ENCODE results near the gene PEX14. TPM values are rescaled to one million over a fixed set of nuclear protein-coding genes. Genes with fewer than 3 reads are reported as not detected.

PEX14 gene
- total and polyA plus RNA-seq, 10 of the 15 experiments (the other 5 are each of a cell fraction or from before 2014, with no cell fraction given) = 1.4 to 23.2 (median 12.0) TPM

DNA sequence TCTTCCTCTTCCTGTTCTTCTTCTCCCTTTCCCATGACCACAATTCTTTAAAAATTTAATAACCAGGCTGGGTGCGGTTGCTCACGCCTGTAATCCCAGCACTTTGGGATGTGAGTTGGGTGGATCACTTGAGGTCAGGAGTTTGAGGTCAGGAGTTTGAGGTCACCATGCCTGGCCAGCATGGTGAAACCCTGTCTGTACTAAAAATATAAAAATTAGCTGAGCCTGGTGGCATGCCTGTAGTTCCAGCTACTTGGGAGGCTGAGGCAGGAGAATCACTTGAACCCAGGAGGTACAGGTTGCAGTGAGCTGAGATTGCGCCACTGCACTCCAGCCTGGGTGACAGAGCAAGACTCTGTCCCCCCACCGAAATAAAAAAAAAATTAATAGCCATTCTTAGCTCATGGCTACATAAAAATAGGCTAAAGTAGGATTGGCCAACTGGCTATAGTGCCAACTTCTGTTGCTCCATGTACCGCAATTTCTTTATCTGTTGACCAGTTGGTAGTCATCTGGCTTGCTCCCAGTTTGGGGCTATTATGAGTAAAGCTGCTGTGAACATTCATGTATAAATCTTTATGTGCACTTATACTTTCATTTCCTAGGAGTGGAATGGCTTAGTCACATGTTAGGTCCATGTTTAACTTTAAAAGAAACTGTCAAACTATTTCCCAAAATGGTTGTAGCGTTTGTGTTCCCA is 136.3 kb downstream of the PEX14 start (continued):
- TF ChIP-seq, protein P1, sequence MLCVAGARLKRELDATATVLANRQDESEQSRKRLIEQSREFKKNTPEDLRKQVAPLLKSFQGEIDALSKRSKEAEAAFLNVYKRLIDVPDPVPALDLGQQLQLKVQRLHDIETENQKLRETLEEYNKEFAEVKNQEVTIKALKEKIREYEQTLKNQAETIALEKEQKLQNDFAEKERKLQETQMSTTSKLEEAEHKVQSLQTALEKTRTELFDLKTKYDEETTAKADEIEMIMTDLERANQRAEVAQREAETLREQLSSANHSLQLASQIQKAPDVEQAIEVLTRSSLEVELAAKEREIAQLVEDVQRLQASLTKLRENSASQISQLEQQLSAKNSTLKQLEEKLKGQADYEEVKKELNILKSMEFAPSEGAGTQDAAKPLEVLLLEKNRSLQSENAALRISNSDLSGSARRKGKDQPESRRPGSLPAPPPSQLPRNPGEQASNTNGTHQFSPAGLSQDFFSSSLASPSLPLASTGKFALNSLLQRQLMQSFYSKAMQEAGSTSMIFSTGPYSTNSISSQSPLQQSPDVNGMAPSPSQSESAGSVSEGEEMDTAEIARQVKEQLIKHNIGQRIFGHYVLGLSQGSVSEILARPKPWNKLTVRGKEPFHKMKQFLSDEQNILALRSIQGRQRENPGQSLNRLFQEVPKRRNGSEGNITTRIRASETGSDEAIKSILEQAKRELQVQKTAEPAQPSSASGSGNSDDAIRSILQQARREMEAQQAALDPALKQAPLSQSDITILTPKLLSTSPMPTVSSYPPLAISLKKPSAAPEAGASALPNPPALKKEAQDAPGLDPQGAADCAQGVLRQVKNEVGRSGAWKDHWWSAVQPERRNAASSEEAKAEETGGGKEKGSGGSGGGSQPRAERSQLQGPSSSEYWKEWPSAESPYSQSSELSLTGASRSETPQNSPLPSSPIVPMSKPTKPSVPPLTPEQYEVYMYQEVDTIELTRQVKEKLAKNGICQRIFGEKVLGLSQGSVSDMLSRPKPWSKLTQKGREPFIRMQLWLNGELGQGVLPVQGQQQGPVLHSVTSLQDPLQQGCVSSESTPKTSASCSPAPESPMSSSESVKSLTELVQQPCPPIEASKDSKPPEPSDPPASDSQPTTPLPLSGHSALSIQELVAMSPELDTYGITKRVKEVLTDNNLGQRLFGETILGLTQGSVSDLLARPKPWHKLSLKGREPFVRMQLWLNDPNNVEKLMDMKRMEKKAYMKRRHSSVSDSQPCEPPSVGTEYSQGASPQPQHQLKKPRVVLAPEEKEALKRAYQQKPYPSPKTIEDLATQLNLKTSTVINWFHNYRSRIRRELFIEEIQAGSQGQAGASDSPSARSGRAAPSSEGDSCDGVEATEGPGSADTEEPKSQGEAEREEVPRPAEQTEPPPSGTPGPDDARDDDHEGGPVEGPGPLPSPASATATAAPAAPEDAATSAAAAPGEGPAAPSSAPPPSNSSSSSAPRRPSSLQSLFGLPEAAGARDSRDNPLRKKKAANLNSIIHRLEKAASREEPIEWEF (IDR thresholded peaks at IDR 0.05; ENCODE audit: insufficient replicate concordance, low read depth, low read length) = no peak

- 85% methylated on average over 12 of the region's 12 CpGs for WGBS (ENCODE audit: insufficient coverage, insufficient replicate concordance, low lambda C conversion rate, missing lambda C conversion rate)
- H4K20me1 ChIP-seq (ENCODE audit: control insufficient read depth, insufficient read depth) = no peaks in the 10 kb centered on the region
- H2AFZ ChIP-seq (ENCODE audit: control insufficient read depth, low read depth, low read length) = no peak overlapping the region
- no peak overlapping the region for H3K4me2 ChIP-seq (ENCODE audit: control insufficient read depth, insufficient read depth)
- no peak overlapping the region for H3K4me3 ChIP-seq
- ChIA-PET CTCF (interaction anchor here (0.6 kb wide), 1 partner anchor 539 kb away, joined by 3 read pairs; no protein-coding TSS in a partner anchor), SMC1A (ENCODE audit: uncharacterized antibody, unreplicated experiment) (interaction anchor here (1.5 kb wide), 1 partner anchor 13 kb away, joined by 3 read pairs; no protein-coding TSS in a partner anchor), POLR2A (no interaction called here), RAD21 (ENCODE audit: unreplicated experiment) (no interaction called here)
- no peak for ATAC-seq
- peaks cover 0 to 5% of the 10 kb centered on the region in 2 experiments; a peak in 1 of 4 replicates for H3K36me3 ChIP-seq (ENCODE audit: control insufficient read depth in 2 of 2, insufficient read depth in 2 of 2, low read length in 1 of 2)
- in situ Hi-C loops (cut with MboI) = no loop called here
- BruUV-seq (replicated peaks) = no TSS peak
- H3K27me3 ChIP-seq (replicated peaks in 1 of 2; ENCODE audit: control insufficient read depth in 2 of 2, insufficient read depth in 2 of 2, low read length in 1 of 2) = no peaks in the 10 kb centered on the region
- H3K27ac ChIP-seq (ENCODE audit: control insufficient read depth, insufficient read depth) = no peak overlapping the region
- H3K9ac ChIP-seq (ENCODE audit: control insufficient read depth, insufficient read depth, low read length) = no peak overlapping the region
- intact Hi-C loops (cut with micrococcal nuclease; ENCODE audit: unreplicated experiment) = no loop called here
- H3K79me2 ChIP-seq (ENCODE audit: control insufficient read depth, insufficient read depth, low read length) = no peaks in the 10 kb centered on the region
- no peak for FAIRE-seq
- no peaks in the 10 kb centered on the region for H3K9me3 ChIP-seq (replicated peaks; ENCODE audit: control insufficient read depth, insufficient read depth, low read length)
- DNase-seq (ENCODE audit: low read depth, low spot score) = no peak
- H3K4me1 ChIP-seq (ENCODE audit: control insufficient read depth, insufficient read depth, low read length) = no peaks in the 10 kb centered on the region
- no peak for TF ChIP-seq ZNF207 (IDR thresholded peaks at IDR 0.05; ENCODE audit: borderline replicate concordance)
- no peak for TF ChIP-seq MYB (IDR thresholded peaks at IDR 0.05; ENCODE audit: borderline replicate concordance, low read depth, low read length)
- no peak for TF ChIP-seq MLLT1 (IDR thresholded peaks at IDR 0.05)
- no peak for TF ChIP-seq LARP7 (IDR thresholded peaks at IDR 0.05)
- no peak for TF ChIP-seq ESRRA (IDR thresholded peaks at IDR 0.05; ENCODE audit: low read length)
- TF ChIP-seq TBL1XR1 (IDR thresholded peaks at IDR 0.05; ENCODE audit: low read depth, low read length) = no peak
- TF ChIP-seq, protein P2, sequence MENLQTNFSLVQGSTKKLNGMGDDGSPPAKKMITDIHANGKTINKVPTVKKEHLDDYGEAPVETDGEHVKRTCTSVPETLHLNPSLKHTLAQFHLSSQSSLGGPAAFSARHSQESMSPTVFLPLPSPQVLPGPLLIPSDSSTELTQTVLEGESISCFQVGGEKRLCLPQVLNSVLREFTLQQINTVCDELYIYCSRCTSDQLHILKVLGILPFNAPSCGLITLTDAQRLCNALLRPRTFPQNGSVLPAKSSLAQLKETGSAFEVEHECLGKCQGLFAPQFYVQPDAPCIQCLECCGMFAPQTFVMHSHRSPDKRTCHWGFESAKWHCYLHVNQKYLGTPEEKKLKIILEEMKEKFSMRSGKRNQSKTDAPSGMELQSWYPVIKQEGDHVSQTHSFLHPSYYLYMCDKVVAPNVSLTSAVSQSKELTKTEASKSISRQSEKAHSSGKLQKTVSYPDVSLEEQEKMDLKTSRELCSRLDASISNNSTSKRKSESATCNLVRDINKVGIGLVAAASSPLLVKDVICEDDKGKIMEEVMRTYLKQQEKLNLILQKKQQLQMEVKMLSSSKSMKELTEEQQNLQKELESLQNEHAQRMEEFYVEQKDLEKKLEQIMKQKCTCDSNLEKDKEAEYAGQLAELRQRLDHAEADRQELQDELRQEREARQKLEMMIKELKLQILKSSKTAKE (IDR thresholded peaks at IDR 0.05; ENCODE audit: low read depth, poor library complexity, severe bottlenecking) = no peak
- TF ChIP-seq BRCA1 (IDR thresholded peaks at IDR 0.05; ENCODE audit: low read depth, low read length) = no peak
- TF ChIP-seq, protein P3, sequence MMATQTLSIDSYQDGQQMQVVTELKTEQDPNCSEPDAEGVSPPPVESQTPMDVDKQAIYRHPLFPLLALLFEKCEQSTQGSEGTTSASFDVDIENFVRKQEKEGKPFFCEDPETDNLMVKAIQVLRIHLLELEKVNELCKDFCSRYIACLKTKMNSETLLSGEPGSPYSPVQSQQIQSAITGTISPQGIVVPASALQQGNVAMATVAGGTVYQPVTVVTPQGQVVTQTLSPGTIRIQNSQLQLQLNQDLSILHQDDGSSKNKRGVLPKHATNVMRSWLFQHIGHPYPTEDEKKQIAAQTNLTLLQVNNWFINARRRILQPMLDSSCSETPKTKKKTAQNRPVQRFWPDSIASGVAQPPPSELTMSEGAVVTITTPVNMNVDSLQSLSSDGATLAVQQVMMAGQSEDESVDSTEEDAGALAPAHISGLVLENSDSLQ (IDR thresholded peaks at IDR 0.05) = no peak
These were observed 137.8 kb downstream of the PEX14 start for GRCh38 chr1:10612436-10613160.
